ENCODE data around the gene EFCAB12. TPM values are rescaled to one million over a fixed set of nuclear protein-coding genes. Genes with fewer than 3 reads are reported as not detected.

Gene EFCAB12
- total and polyA plus RNA-seq, 2 of the 8 experiments (the other 6 are each of a cell fraction or from before 2014, with no cell fraction given) = 0.60 to 0.99 TPM

DNA sequence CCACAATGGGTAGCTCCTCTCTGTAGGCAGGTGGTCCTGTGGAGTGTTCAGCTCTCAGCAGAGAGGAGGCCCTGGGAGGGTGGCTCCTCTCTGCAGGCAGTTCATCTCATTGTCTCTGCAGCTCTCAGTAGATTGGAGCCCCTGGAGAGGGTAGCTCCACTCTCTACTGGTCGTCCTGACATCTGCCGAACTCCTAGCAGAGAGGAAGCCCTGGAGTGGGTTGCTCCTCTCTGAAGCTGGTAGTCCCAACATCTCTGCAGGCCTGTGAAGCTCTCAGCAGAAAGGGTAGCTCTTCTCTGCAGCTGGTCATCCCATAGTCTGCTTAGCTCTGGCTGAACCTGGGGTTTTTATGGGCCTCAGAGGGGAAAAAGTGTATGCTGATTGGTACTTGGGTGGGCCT is 50.8 kb downstream of the EFCAB12 start:
- ChIA-PET POLR2A (ENCODE audit: partially characterized antibody) (interaction anchor here (1.2 to 2.7 kb wide), 2 partner anchors 8 to 62 kb away, joined by 3 to 12 read pairs; a partner anchor contains a TSS), CTCF (ENCODE audit: partially characterized antibody) (interaction anchor here (0.7 to 1.8 kb wide), 8 partner anchors 10 to 43 kb away, joined by 3 to 8 read pairs (median 4); no protein-coding TSS in a partner anchor)
- H3K23ac ChIP-seq (ENCODE audit: insufficient read length) = no peak overlapping the region
- no peak overlapping the region for H4K5ac ChIP-seq (ENCODE audit: insufficient read length, low read depth, low read length)
- no peaks in the 10 kb centered on the region for H3K27me3 ChIP-seq (replicated peaks in 1 of 4; ENCODE audit: control insufficient read depth in 3 of 4, extremely low read depth in 1 of 4, insufficient read depth in 3 of 4, low read length in 3 of 4)
- no peak overlapping the region for H2BK120ac ChIP-seq (replicated peaks; ENCODE audit: low read depth, low read length)
- no peaks in the 10 kb centered on the region for H3K4me1 ChIP-seq (replicated peaks in 1 of 4; ENCODE audit: control insufficient read depth in 3 of 4, insufficient read depth in 4 of 4, low read length in 3 of 4)
- no peaks in the 10 kb centered on the region; the same call in 1 of the 2 replicates for H3K23me2 ChIP-seq (ENCODE audit: low read depth, low read length)
- H2BK15ac ChIP-seq (ENCODE audit: low read length) = no peak overlapping the region
- DNase-seq (ENCODE audit: low read depth in 1 of 2, low spot score in 2 of 2) (no peak), FAIRE-seq (no peak)
- no peak overlapping the region for H2BK20ac ChIP-seq (ENCODE audit: low read length)
- H3K9ac ChIP-seq (replicated peaks in 1 of 4; ENCODE audit: extremely low read depth in 1 of 4, low read depth in 3 of 4, low read length in 3 of 4) = no peak overlapping the region
- H3K14ac ChIP-seq (ENCODE audit: insufficient read length) = no peak overlapping the region
- H2AFZ ChIP-seq (ENCODE audit: low read length) = no peak overlapping the region
- H3K4ac ChIP-seq (replicated peaks; ENCODE audit: insufficient read length, low read depth, low read length) = no peak overlapping the region
- H3K79me1 ChIP-seq (ENCODE audit: low read depth, low read length) = no peaks in the 10 kb centered on the region
- H3K18ac ChIP-seq (ENCODE audit: extremely low read depth, low read length) = no peak overlapping the region
- H2AK5ac ChIP-seq (ENCODE audit: low read depth, low read length) = no peak overlapping the region
- no peak overlapping the region for H4K8ac ChIP-seq (ENCODE audit: extremely low read depth, insufficient read depth, low read length)
- H2BK12ac ChIP-seq (ENCODE audit: low read depth, low read length) = no peak overlapping the region
- H3K56ac ChIP-seq (replicated peaks; ENCODE audit: insufficient read length, low read depth, low read length) = no peak overlapping the region
- no peak overlapping the region for H3K27ac ChIP-seq (ENCODE audit: low read depth, low read length)
- 96% methylated on average over 2 of the region's 2 CpGs; no CpG with 5 or more reads in 1 of the 2 experiments for WGBS, 2 experiments (ENCODE audit: extremely low coverage in 1 of 2, insufficient coverage in 1 of 2, insufficient read length in 1 of 2, insufficient replicate concordance in 2 of 2, low coverage in 1 of 2, low lambda C conversion rate in 2 of 2, missing lambda C conversion rate in 1 of 2)
- no peak overlapping the region for H4K91ac ChIP-seq (replicated peaks; ENCODE audit: insufficient read length, low read length)
- no peaks in the 10 kb centered on the region for H3K79me2 ChIP-seq (ENCODE audit: control insufficient read depth in 1 of 2, insufficient read depth in 2 of 2, low read length in 2 of 2)
- H3K36me3 ChIP-seq (ENCODE audit: control insufficient read depth in 2 of 4, insufficient read depth in 4 of 4, low read length in 3 of 4) = no peaks in the 10 kb centered on the region
- H2BK5ac ChIP-seq (ENCODE audit: low read depth, low read length) = no peak overlapping the region; the same call in 1 of the 2 replicates
- TF ChIP-seq FOSL1 (IDR thresholded peaks at IDR 0.05; ENCODE audit: insufficient read depth, low read depth, low read length) (no peak), RBBP5 (IDR thresholded peaks at IDR 0.05; ENCODE audit: borderline replicate concordance, low read depth, low read length) (no peak), CBX5 (IDR thresholded peaks at IDR 0.05; ENCODE audit: low read depth, low read length) (no peak), EP300 (IDR thresholded peaks at IDR 0.05; ENCODE audit: borderline replicate concordance in 1 of 2, low read depth in 2 of 2, low read length in 2 of 2) (no peak), EGR1 (IDR thresholded peaks at IDR 0.05; ENCODE audit: borderline replicate concordance, low read depth, low read length) (no peak), SP4 (IDR thresholded peaks at IDR 0.05; ENCODE audit: low read length) (no peak), KDM1A (IDR thresholded peaks at IDR 0.05; ENCODE audit: borderline replicate concordance, low read length) (no peak), POU5F1 (IDR thresholded peaks at IDR 0.05; ENCODE audit: low read depth, low read length) (no peak), RFX5 (IDR thresholded peaks at IDR 0.05; ENCODE audit: borderline replicate concordance, low read depth, low read length) (no peak), EZH2 (IDR thresholded peaks at IDR 0.05; ENCODE audit: low read depth, low read length, severe bottlenecking) (no peak), SP1 (IDR thresholded peaks at IDR 0.05; ENCODE audit: low read depth, low read length) (no peak), PHF8 (conservative IDR thresholded peaks at IDR 0.05; ENCODE audit: low read depth, low read length) (no peak)
- TF ChIP-seq, protein P1, sequence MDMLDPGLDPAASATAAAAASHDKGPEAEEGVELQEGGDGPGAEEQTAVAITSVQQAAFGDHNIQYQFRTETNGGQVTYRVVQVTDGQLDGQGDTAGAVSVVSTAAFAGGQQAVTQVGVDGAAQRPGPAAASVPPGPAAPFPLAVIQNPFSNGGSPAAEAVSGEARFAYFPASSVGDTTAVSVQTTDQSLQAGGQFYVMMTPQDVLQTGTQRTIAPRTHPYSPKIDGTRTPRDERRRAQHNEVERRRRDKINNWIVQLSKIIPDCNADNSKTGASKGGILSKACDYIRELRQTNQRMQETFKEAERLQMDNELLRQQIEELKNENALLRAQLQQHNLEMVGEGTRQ (IDR thresholded peaks at IDR 0.05; ENCODE audit: low read length) = no peak
- no peak overlapping the region for H3K4me2 ChIP-seq (ENCODE audit: insufficient read depth in 1 of 2, low read depth in 2 of 2, low read length in 2 of 2)
- H3K4me3 ChIP-seq (ENCODE audit: extremely low read depth in 1 of 4, insufficient read depth in 2 of 4, low read depth in 3 of 4, low read length in 4 of 4) = no peak overlapping the region
- no peaks in the 10 kb centered on the region for H4K20me1 ChIP-seq (replicated peaks in 1 of 2; ENCODE audit: control insufficient read depth in 1 of 2, insufficient read depth in 2 of 2, low read length in 2 of 2)
- H3K9me3 ChIP-seq (ENCODE audit: insufficient read depth in 2 of 2, low read depth in 1 of 2, low read length in 1 of 2) = peaks cover 11 to 13% of the 10 kb centered on the region in 2 experiments; a peak in 3 of 4 replicates

Data from H1 (cell line).